G401 (cell line): ENCODE data around the gene OR2K2. TPM values are rescaled to one million over a fixed set of nuclear protein-coding genes. Genes with fewer than 3 reads are reported as not detected.
A peak's percentile ranks its signal among the peaks of the same experiment; 100 is the strongest.
"Not testable (repeated sequence)": the region's sequence is repeated elsewhere in the genome, so short reads cannot be mapped to it uniquely, and the experiment has no call there.

Experiments used
- DNase-seq: peaks from one replicate; pipeline ENCODE4 v3.0.0-alpha.2; 2015; ENCODE audit warnings: low spot score
- in situ Hi-C: cut with HindIII; loops from 2 replicates; pipeline ENCODE4 v1.10.0; 2016; ENCODE audit warnings: low sequenced_read_pairs, mixed read lengths
- total RNA-seq: library from RNA; depleted of rRNA; stranded (reverse); fragments of >200 nt; shearing (Covaris generic); gene quantifications from 2 replicates; pipeline ENCODE4 v1.2.3, GENCODE V29; 2014; rRNA removed

The OR2K2 gene
- total RNA-seq, 1 experiment from 2014 or later = not detected

GRCh38 chr9:111298731-111299598, 31.1 kb downstream of the OR2K2 start:
- DNase-seq = peak; percentile 43
- in situ Hi-C loops = no loop called here

- in situ Hi-C loops = no loop called here
- DNase-seq = no peak
These were observed 31.9 kb downstream of the OR2K2 start for GRCh38 chr9:111298111-111298510.

- in situ Hi-C loops = no loop called here
These were observed 32.8 kb downstream of the OR2K2 start for GRCh38 chr9:111297066-111297824.

GRCh38 chr9:111294691-111295451, 35.2 kb downstream of the OR2K2 start:
- DNase-seq = no peak
- in situ Hi-C loops = no loop called here

More at GRCh38 chr9:111297066-111297824, 32.8 kb downstream of the OR2K2 start:
- no peak for DNase-seq

- no peak for DNase-seq
- in situ Hi-C loops = no loop called here
These were observed 42.9 kb downstream of the OR2K2 start for GRCh38 chr9:111287127-111287526.

GRCh38 chr9:111284703-111285102, 45.3 kb downstream of the OR2K2 start:
- DNase-seq = no peak
- in situ Hi-C loops = no loop called here

GRCh38 chr9:111282845-111283244, 47.2 kb downstream of the OR2K2 start:
- in situ Hi-C loops = no loop called here
- no peak for DNase-seq

GRCh38 chr9:111280795-111281194, 49.2 kb downstream of the OR2K2 start:
- in situ Hi-C loops, DNase-seq: not testable (repeated sequence)

Other genes with a start within 250 kb of the OR2K2 start
- 52.1 and 55.9 TPM in 2 replicates for gene ECPAS, start 154.2 kb upstream of the OR2K2 start, total RNA-seq
- 6.5 and 7.5 TPM in 2 replicates for gene ZNF483, start 195.0 kb upstream of the OR2K2 start, total RNA-seq